HEK293 (cell line): Measurements from ENCODE around the gene ZBED6.
A peak's percentile ranks its signal among the peaks of the same experiment; 100 is the strongest.

Source experiments
- CTCF ChIA-PET: fragments of 350-600 bp; formaldehyde crosslinking; extraction: SDS; loops from one replicate; lab custom pipeline; 2021; ENCODE audit warnings: antibody characterized with exemption; lab: Yijun Ruan, JAX
- POLR2A ChIA-PET: fragments of 300-600 bp; formaldehyde crosslinking; extraction: SDS; loops from one replicate; lab custom pipeline; 2020; ENCODE audit warnings: antibody characterized with exemption, inconsistent platforms; lab: Yijun Ruan, JAX
- H3K27ac ChIP-seq: fragments of 200-500 bp; sonication (Bioruptor generic); 2 replicates; pipeline ENCODE4 v1.5.1; 2014; ENCODE audit warnings: low read depth, low read length, control low read depth, inconsistent platforms; ENCODE audit errors: extremely low read depth
- H3K36me3 ChIP-seq, 2 experiments: fragments of 200-500 bp in 1 of 2; sonication (Bioruptor generic) in 1 of 2; 1 replicate in 1 of 2; 2 replicates in 1 of 2; pipeline ENCODE4 v1.5.1; 2014 to 2017; ENCODE audit warnings: inconsistent platforms in 2 of 2, low read length in 2 of 2; ENCODE audit not compliant: control insufficient read depth in 2 of 2, insufficient read depth in 1 of 2
- H3K4me1 ChIP-seq: fragments of 200-500 bp; sonication (Bioruptor generic); 2 replicates; pipeline ENCODE4 v1.5.1; 2014; ENCODE audit warnings: mild to moderate bottlenecking, low read length, inconsistent platforms; ENCODE audit not compliant: control insufficient read depth, insufficient read depth
- H3K4me3 ChIP-seq: 2 replicates; pipeline ENCODE4 v1.5.1; 2011; ENCODE audit warnings: low read depth, mild to moderate bottlenecking, control low read depth, low read length, moderate library complexity
- H3K9me3 ChIP-seq: fragments of 200-500 bp; sonication (Bioruptor generic); 2 replicates; pipeline ENCODE4 v1.5.1; 2014; ENCODE audit warnings: low read depth, low read length, inconsistent platforms; ENCODE audit not compliant: control insufficient read depth, insufficient read depth
- CTCF ChIP-seq: fragments of 450-650 bp; formaldehyde crosslinking; IDR thresholded peaks from 2 replicates; pipeline ENCODE4 v1.5.1; 2016; ENCODE audit warnings: missing biosample characterization, missing genetic modification characterization
- GLIS1 ChIP-seq: fragments of 450-650 bp; formaldehyde crosslinking; IDR thresholded peaks from 2 replicates; pipeline ENCODE4 v1.5.1; 2016; ENCODE audit warnings: missing biosample characterization, missing genetic modification characterization
- GLIS2 ChIP-seq: fragments of 450-650 bp; formaldehyde crosslinking; IDR thresholded peaks from 2 replicates; pipeline ENCODE4 v1.5.1; 2016; ENCODE audit warnings: missing biosample characterization, missing genetic modification characterization
- OVOL3 ChIP-seq: fragments of 450-650 bp; formaldehyde crosslinking; IDR thresholded peaks from 2 replicates; pipeline ENCODE4 v1.5.1; 2016; ENCODE audit warnings: missing biosample characterization, missing genetic modification characterization
- PRDM1 ChIP-seq: fragments of 450-650 bp; formaldehyde crosslinking; IDR thresholded peaks from 2 replicates; pipeline ENCODE4; 2016; ENCODE audit warnings: missing biosample characterization, missing genetic modification characterization
- REST ChIP-seq: fragments of 450-650 bp; formaldehyde crosslinking; IDR thresholded peaks from 2 replicates; pipeline ENCODE4 v1.5.1; 2016; ENCODE audit warnings: missing biosample characterization, missing genetic modification characterization
- SCRT2 ChIP-seq: fragments of 450-650 bp; formaldehyde crosslinking; IDR thresholded peaks from 2 replicates; pipeline ENCODE4 v1.5.1; 2016; ENCODE audit warnings: missing biosample characterization, missing genetic modification characterization
- SP2 ChIP-seq: fragments of 450-650 bp; formaldehyde crosslinking; IDR thresholded peaks from 2 replicates; pipeline ENCODE4 v1.5.1; 2016; ENCODE audit warnings: missing biosample characterization, missing genetic modification characterization
- SP7 ChIP-seq: fragments of 450-650 bp; formaldehyde crosslinking; IDR thresholded peaks from 2 replicates; pipeline ENCODE4 v1.5.1; 2016; ENCODE audit warnings: missing biosample characterization, missing genetic modification characterization
- ZBTB1 ChIP-seq: fragments of 450-650 bp; formaldehyde crosslinking; IDR thresholded peaks from 2 replicates; pipeline ENCODE4 v1.5.1; 2016; ENCODE audit warnings: missing biosample characterization, missing genetic modification characterization
- ZBTB11 ChIP-seq: fragments of 450-650 bp; formaldehyde crosslinking; conservative IDR thresholded peaks from 2 replicates; pipeline ENCODE4 v1.5.1; 2016; ENCODE audit warnings: low read depth, missing biosample characterization, missing genetic modification characterization
- ZBTB21 ChIP-seq: fragments of 450-650 bp; formaldehyde crosslinking; IDR thresholded peaks from 2 replicates; pipeline ENCODE4 v1.5.1; 2017; ENCODE audit warnings: missing biosample characterization, missing genetic modification characterization
- ZBTB8A ChIP-seq: fragments of 450-650 bp; formaldehyde crosslinking; IDR thresholded peaks from 2 replicates; pipeline ENCODE4 v1.5.1; 2016; ENCODE audit warnings: missing biosample characterization, missing genetic modification characterization
- ZFP41 ChIP-seq: fragments of 450-650 bp; formaldehyde crosslinking; IDR thresholded peaks from 2 replicates; pipeline ENCODE4 v1.5.1; 2016; ENCODE audit warnings: missing biosample characterization, missing genetic modification characterization, borderline replicate concordance
- ZNF140 ChIP-seq: fragments of 450-650 bp; formaldehyde crosslinking; IDR thresholded peaks from 2 replicates; pipeline ENCODE4 v1.5.1; 2016; ENCODE audit warnings: missing biosample characterization, missing genetic modification characterization
- ZNF394 ChIP-seq: fragments of 450-650 bp; formaldehyde crosslinking; IDR thresholded peaks from 2 replicates; pipeline ENCODE4 v1.5.1; 2016; ENCODE audit warnings: missing biosample characterization, missing genetic modification characterization, mild to moderate bottlenecking, moderate library complexity, borderline replicate concordance
- ZNF404 ChIP-seq: fragments of 450-650 bp; formaldehyde crosslinking; IDR thresholded peaks from 2 replicates; pipeline ENCODE4 v1.5.1; 2017; ENCODE audit warnings: missing biosample characterization, missing genetic modification characterization
- ZNF510 ChIP-seq: fragments of 450-650 bp; formaldehyde crosslinking; IDR thresholded peaks from 2 replicates; pipeline ENCODE4 v1.5.1; 2018; ENCODE audit warnings: mild to moderate bottlenecking, missing genetic modification characterization, missing biosample characterization; ENCODE audit not compliant: insufficient replicate concordance
- ZNF555 ChIP-seq: fragments of 450-650 bp; formaldehyde crosslinking; conservative IDR thresholded peaks from 2 replicates; pipeline ENCODE4 v1.5.1; 2017; ENCODE audit warnings: missing biosample characterization, mild to moderate bottlenecking, missing genetic modification characterization, inconsistent platforms
- ZNF629 ChIP-seq: fragments of 450-650 bp; formaldehyde crosslinking; IDR thresholded peaks from 2 replicates; pipeline ENCODE4 v1.5.1; 2017; ENCODE audit warnings: missing biosample characterization, missing genetic modification characterization
- ZNF654 ChIP-seq: fragments of 450-650 bp; formaldehyde crosslinking; IDR thresholded peaks from 2 replicates; pipeline ENCODE4 v1.5.1; 2016; ENCODE audit warnings: low read depth, missing biosample characterization, missing genetic modification characterization
- ZNF837 ChIP-seq: fragments of 450-650 bp; formaldehyde crosslinking; IDR thresholded peaks from 2 replicates; pipeline ENCODE4 v1.5.1; 2016; ENCODE audit warnings: missing biosample characterization, missing genetic modification characterization
- ZXDB ChIP-seq: fragments of 450-650 bp; formaldehyde crosslinking; IDR thresholded peaks from 2 replicates; pipeline ENCODE4 v1.5.1; 2016; ENCODE audit warnings: missing biosample characterization, missing genetic modification characterization

Gene ZBED6

GRCh38 chr1:203835476-203835875, 40.1 kb downstream of the ZBED6 start:
- CTCF ChIA-PET: interaction anchor here (0.6 to 2.8 kb wide), 7 partner anchors 10 to 667 kb away, joined by 3 to 15 read pairs (median 3); no protein-coding TSS in a partner anchor
- Histone ChIP-seq H3K36me3 (peaks cover 89 to 91% of the 10 kb centered on the region in 2 experiments), H3K4me3 (no peak overlapping the region), H3K4me1 (no peaks in the 10 kb centered on the region), H3K9me3 (no peaks in the 10 kb centered on the region), H3K27ac (no peak overlapping the region)
- TF ChIP-seq SP2 (tag by site-specific recombination) (no peak), ZBTB1 (tag by site-specific recombination) (no peak), ZBTB21 (tag by site-specific recombination) (no peak), GLIS2 (no peak), SP7 (tag by site-specific recombination) (no peak), ZFP41 (no peak)
- POLR2A ChIA-PET: no interaction called here

GRCh38 chr1:203839081-203839480, 43.7 kb downstream of the ZBED6 start:
- H3K4me3 ChIP-seq: no peak overlapping the region
- CTCF ChIA-PET: interaction anchor here (0.7 kb wide), 1 partner anchor 727 kb away, joined by 4 read pairs; no protein-coding TSS in a partner anchor
- H3K36me3 ChIP-seq: peaks cover 71 to 82% of the 10 kb centered on the region in 2 experiments
- TF ChIP-seq GLIS1 (0 out of 2 replicates have a peak, but pooled peaks have one; percentile 32), CTCF (tag by site-specific recombination) (no peak)
- POLR2A ChIA-PET: no interaction called here
- H3K9me3 ChIP-seq: no peaks in the 10 kb centered on the region
- no peak overlapping the region for H3K27ac ChIP-seq
- H3K4me1 ChIP-seq: no peaks in the 10 kb centered on the region

- H3K4me3 ChIP-seq: no peak overlapping the region
- peaks cover 65 to 79% of the 10 kb centered on the region in 2 experiments for H3K36me3 ChIP-seq
- POLR2A ChIA-PET: no interaction called here
- H3K27ac ChIP-seq: no peak overlapping the region
- H3K4me1 ChIP-seq: no peaks in the 10 kb centered on the region
- CTCF ChIA-PET: interaction anchor here (0.6 kb wide), 1 partner anchor 213 kb away, joined by 3 read pairs; no protein-coding TSS in a partner anchor
- H3K9me3 ChIP-seq: no peaks in the 10 kb centered on the region
- TF ChIP-seq ZNF510 (tag by site-specific recombination): peak; percentile 24
- no peak for TF ChIP-seq ZNF837 (tag by site-specific recombination)
- TF ChIP-seq ZNF394 (tag by site-specific recombination): peak; percentile 83; the same call in 1 of the 2 replicates
- 0 out of 2 replicates have a peak, but pooled peaks have one; percentile 37 for TF ChIP-seq ZNF629 (tag by site-specific recombination)
- 0 out of 2 replicates have a peak, but pooled peaks have one; percentile 10 for TF ChIP-seq ZNF404 (tag by site-specific recombination)
- TF ChIP-seq ZNF555 (tag by site-specific recombination): peak; percentile 61
- peak; percentile 39; the same call in 1 of the 2 replicates for TF ChIP-seq REST
- no peak for TF ChIP-seq GLIS1
- TF ChIP-seq OVOL3 (tag by site-specific recombination): no peak
- peak; percentile 44; the same call in 1 of the 2 replicates for TF ChIP-seq ZNF140 (tag by site-specific recombination)
- TF ChIP-seq SCRT2 (tag by site-specific recombination): peak; percentile 91
- TF ChIP-seq PRDM1 (tag by site-specific recombination): no peak
- TF ChIP-seq ZBTB11 (tag by site-specific recombination): peak; percentile 64
- TF ChIP-seq ZXDB (tag by site-specific recombination): 0 out of 2 replicates have a peak, but pooled peaks have one; percentile 38
- TF ChIP-seq ZNF654 (tag by site-specific recombination): peak; percentile 22; the same call in 1 of the 2 replicates
- TF ChIP-seq ZBTB8A (tag by site-specific recombination): 0 out of 2 replicates have a peak, but pooled peaks have one; percentile 54
Measured at GRCh38 chr1:203840208-203840808, 44.9 kb downstream of the ZBED6 start.
